Measurements from ENCODE around the gene SIX3.
A peak's percentile ranks its signal among the peaks of the same experiment; 100 is the strongest.

The SIX3 gene

GRCh38 chr2:44957656-44958327, 16.3 kb downstream of the SIX3 start:
- no peak for DNase-seq (ENCODE audit: low spot score)

DNA sequence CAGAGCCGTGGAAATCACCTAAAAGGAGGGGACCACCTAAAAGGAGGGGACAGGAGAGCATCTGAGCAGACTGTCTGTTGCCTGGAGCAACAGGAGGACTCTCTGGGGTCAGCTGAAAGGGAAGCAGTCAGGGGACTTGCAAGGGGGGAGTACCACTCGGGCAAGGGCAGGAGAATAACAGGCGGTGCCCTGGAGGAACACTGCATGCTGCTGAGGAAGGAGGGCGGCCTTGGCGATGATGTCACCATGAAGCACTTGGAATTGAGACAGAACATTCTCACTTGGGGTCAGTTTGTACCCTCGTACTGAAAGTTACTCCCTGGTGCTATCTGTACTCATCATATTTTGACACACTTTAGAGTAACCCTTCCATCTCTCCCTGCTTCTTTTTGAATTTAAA, 18.4 kb downstream of the SIX3 start:
- DNase-seq (ENCODE audit: low spot score): no peak

DNA sequence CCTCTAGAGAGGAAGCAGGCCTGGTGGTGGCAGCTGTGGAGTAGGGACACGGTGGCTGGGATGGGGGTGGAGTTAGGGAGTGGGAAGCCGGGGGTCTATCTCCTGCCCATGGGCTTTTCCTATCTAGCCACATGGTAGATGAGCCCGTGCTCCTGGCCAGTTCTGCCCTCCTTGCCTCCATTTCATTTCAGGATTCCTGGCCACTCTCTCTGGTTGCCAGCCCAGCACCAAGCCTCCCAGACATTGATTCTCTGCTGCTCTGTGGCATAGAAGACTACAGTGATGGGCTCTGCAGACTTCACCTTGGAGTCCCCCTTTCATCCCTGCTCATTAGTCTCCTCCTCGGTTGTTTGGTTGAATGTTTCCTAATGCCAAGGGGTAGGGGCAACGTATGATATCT, 19.4 kb downstream of the SIX3 start:
- DNase-seq (ENCODE audit: low spot score): no peak

- no peak for DNase-seq (ENCODE audit: low spot score)
These were observed 20.7 kb downstream of the SIX3 start for GRCh38 chr2:44962176-44962695.

- no peak for DNase-seq (ENCODE audit: low spot score)
These were observed 23.3 kb downstream of the SIX3 start for GRCh38 chr2:44964752-44965236.

DNA sequence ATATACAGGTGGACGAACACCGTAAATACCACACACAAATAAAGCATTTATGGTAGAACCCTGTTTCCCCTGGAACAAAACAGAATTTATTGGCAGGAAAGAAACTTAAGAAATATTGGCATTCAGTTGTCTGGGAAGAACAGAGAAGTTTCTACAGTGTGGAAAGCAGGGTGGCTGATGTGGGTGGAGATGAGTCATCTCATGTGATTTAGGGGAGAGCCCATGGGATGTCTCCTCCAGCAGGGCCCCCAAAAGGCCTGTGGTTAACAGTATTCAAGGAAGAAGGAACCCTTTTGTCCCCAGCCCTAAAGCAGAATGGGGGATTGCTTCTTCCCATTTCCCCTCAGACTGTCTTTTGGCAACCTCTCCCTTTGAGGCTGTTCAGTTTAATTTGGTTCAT, 24.2 kb downstream of the SIX3 start:
- no peak for DNase-seq (ENCODE audit: low spot score)

- DNase-seq (ENCODE audit: low spot score): no peak
These were observed 25.6 kb downstream of the SIX3 start for GRCh38 chr2:44967056-44967455.

- DNase-seq (ENCODE audit: low spot score): no peak
These were observed 26.4 kb downstream of the SIX3 start for GRCh38 chr2:44967727-44968432.

- DNase-seq (ENCODE audit: low spot score): no peak
These were observed 28.4 kb downstream of the SIX3 start for GRCh38 chr2:44969936-44970335.

DNA sequence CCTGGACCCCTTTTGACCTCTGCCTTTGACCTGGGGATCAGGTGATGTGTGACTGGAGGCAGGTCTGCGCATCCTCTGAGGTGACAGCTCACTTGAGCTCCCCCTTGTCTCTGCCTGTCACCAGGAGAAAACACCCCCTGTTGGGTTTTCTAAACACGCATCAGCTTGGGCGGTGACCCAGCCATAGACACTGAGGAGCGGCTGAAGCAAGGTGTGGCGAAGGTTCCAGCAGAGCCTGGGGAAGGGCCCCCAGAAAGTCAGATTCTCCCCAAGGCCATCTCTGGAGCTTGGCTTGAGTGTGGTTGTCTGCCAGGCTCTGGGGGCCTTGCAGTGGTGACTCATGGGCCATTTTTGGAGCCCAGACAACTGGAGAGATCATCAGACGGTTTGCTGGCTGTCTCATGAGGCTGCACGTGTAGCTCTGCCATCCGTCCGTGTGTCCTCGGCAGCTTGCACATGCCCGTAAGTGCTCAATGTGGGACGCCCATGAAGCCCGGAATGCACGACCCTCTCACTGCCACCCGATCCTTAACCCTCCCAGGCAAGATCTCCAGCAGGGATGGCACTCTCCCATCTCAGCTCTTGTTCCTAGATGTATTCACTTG, 29.4 kb downstream of the SIX3 start:
- DNase-seq (ENCODE audit: low spot score): no peak

DNA sequence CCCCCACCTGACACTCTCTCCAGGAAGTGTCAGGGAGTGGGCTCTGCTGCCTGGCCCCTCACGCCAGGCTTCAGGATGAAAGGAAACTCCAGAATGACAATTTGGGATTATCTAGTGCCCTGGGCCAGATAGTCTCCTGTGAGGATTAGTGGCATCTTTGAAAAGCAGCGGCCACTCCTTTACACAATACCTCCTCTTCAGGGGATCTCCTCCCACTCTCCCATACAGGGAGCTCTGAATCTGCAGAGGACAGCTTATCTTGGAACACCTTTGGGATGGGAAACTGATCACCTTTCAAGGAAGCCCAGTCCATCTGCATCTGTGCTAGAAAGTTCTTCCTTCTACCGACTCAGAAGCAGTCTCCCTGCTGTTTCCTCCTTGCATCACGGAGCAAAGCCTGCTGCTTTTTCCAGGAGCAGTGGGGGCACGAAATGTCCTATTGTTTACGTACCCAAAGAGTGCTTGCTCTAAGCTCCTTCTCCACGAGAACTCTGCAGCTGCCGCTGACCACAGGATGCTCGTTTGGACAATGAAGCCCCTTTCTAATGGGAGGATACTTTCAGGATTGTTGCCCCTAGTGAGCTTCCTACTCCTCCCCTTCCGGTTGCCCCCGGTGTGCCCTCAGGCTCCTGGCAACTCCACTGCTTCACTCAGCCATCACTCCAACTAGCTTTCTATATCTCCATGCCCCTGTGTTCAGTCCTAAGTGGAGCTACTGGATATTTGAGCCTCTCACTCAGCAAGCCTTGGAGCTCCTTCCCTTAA, 31.5 kb downstream of the SIX3 start:
- DNase-seq (ENCODE audit: low spot score): no peak

DNA sequence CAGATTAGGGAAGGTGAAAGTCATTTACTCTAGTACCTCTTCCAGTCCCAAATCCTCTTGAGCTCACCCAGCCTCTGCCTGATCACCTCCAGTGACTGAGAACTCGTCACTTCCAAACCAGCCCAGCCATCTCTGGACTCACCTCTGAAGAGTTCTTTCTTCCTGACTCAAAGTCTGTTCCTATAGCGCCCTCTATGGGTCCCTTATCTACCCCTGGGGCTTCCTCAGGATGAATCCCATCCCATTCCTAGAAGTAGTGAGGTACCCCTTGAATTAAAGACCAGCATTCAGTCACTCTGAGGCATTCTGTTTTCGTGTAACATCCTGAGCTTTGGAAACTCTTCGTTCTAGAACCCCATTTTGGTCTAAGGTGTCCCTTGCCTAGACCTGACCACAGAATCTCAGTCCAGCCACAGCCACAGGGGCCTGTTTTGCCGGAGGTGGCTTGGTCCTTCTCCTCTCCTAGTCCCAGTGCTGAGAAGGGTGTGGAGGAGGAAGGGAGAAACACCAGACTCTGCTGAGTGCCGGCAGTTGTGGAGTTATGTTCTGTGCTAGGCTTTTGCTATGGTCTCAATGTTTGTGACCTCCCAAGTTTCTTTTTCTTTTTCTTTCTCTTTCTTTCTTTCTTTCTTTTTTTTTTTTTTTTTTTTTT, 32.7 kb downstream of the SIX3 start:
- DNase-seq (ENCODE audit: low spot score): no peak

DNA sequence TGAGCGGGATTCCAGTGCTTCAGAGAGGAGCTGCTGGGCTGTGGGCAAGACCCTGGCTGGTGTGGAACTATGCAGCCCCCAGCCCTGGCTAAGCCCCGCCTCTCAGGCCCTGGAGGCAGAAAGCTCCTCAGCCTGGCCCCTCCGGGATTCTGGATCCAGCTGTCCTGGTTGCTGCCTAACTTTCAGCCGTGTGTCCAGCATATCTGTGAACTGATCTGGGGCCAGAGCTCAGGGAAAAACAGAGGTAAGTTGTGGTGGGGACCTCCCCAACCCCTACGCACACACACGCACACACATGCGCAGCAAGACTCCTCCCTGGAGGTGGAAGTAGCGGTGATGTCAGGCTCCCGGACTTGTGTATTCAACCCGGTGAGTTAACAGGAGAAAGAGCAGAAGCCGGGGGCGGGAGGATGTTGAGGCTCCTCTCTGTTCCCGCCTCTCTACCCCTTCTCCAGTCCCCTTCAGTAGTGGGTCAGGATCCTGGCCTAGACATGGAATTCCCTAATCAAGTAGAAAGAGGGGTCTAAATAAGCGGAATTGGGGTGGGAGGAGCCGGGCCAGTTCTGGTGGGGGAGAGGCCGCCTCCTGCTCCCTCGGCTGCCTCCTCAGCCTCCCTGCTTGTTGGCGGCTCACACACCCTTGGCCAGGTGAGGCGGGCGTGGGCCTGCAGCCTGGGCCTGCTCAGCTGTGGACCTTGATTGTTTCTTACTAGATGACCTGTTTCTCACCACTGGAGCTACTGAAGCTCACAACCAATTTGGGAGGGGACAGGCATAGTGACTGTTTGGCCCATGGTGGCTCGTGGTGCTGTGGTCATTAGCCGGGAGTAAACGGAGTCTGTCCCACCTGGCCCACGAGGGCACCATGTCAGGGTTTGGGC, 34.3 kb downstream of the SIX3 start:
- DNase-seq (ENCODE audit: low spot score): no peak

- DNase-seq (ENCODE audit: low spot score): no peak
These were observed 38.1 kb downstream of the SIX3 start for GRCh38 chr2:44979581-44979980.

- no peak for DNase-seq (ENCODE audit: low spot score)
These were observed 39.5 kb downstream of the SIX3 start for GRCh38 chr2:44980751-44981713.

DNA sequence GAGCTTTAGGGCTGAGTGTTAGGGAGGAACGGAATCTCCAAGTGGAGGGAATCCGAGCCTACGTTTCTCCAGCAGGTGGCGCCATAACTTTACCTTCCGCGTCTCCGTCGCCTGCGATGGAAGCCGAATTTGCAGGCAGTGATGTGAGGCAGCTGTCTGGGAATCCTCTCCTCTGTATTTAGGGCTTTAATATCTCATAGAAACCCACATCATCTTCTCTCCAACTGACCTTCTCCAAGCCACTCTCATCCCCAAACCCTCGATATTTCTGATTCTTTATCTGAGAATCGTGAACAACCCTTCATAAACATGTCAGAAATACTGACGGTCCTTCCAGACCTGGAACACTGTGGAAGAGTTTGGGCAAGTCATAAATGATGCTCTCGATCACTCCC, 40.2 kb downstream of the SIX3 start:
- peak; percentile 55 for DNase-seq (ENCODE audit: low spot score)

DNA sequence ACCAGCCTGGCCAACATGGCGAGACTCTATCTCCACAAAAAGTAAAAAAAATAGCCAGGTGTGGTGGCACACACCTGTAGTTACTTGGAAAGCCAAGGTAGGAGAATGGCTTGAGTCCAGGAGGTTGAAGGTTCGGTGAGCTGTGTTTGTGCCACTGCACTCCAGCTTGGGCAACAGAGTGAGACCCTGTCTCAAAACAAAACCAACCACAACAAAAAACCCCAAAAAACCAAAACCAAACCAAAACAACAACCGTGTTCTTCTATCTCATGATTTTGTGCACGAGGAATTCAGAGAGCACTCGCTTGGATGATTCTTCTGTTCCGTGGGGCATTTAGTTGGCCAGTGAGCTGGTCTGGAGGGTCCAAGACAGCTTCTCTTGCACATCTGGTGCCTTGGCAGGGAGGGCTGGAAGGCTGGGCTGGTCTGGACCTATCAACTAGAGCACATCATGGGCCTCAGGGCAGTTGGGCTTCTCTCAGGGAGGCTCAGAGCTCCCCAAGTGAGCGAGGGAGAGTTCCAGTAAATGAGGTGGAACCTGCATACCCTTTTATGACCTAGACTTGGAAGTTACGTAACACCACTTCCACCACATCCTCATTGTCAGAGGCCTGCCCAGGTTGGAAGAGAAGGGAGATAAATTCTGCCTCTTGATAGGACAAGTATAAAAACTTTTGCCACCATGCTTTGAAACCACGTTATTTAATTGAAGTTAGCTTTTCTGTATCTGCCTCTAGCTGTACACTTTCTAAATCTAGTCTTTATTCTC, 42.5 kb downstream of the SIX3 start:
- no peak for DNase-seq (ENCODE audit: low spot score)

GRCh38 chr2:44989176-44989575, 47.7 kb downstream of the SIX3 start:
- DNase-seq (ENCODE audit: low spot score): no peak

GRCh38 chr2:44994377-44994776, 52.9 kb downstream of the SIX3 start:
- no peak for DNase-seq (ENCODE audit: low spot score)

Data from globus pallidus (tissue), 1 donor.